ENCODE measurements around the gene MBD1. TPM values are rescaled to one million over a fixed set of nuclear protein-coding genes. Genes with fewer than 3 reads are reported as not detected.

MBD1 gene, protein sequence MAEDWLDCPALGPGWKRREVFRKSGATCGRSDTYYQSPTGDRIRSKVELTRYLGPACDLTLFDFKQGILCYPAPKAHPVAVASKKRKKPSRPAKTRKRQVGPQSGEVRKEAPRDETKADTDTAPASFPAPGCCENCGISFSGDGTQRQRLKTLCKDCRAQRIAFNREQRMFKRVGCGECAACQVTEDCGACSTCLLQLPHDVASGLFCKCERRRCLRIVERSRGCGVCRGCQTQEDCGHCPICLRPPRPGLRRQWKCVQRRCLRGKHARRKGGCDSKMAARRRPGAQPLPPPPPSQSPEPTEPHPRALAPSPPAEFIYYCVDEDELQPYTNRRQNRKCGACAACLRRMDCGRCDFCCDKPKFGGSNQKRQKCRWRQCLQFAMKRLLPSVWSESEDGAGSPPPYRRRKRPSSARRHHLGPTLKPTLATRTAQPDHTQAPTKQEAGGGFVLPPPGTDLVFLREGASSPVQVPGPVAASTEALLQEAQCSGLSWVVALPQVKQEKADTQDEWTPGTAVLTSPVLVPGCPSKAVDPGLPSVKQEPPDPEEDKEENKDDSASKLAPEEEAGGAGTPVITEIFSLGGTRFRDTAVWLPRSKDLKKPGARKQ
- 41.1 and 71.3 TPM in 2 replicates for total RNA-seq

DNA sequence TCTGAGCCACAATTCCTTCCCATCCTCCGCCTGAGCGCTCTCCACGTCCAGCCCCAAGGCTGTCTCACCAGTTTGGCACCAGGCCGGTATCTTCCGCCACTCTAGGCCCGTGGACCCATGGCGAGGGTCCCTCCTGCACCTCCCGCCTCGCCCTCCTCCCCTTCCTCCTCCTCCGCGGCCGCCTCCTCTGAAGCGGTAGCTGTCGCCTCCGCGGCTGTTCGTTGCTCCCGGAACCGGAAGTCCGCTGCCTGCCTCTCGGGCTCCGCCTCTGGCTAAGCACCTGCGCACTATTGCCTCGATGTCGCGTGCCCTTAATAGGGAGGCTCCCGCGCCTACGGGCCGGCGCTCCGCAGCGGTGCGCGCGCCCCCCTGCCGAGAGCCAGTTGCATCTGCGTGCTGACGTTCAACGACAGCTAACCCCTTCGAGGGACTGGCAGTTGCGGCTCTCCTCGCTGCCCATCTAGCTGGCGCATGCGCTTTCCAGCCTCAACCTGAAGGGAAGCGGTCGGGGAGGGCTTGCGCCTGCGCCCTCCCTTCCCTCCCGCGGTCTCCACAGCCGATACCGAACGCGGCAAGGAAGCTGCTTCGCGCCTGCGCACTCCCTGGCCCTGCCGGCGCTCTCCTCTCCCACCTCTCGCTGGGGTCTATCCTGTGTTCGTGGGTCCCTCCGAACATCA, at the start of gene MBD1:
TSS of gene MBD1 (minus strand) at position 229 of the 677 bp plus-strand sequence. CDS start 1,531 bp downstream, outside the sequence.

DNA sequence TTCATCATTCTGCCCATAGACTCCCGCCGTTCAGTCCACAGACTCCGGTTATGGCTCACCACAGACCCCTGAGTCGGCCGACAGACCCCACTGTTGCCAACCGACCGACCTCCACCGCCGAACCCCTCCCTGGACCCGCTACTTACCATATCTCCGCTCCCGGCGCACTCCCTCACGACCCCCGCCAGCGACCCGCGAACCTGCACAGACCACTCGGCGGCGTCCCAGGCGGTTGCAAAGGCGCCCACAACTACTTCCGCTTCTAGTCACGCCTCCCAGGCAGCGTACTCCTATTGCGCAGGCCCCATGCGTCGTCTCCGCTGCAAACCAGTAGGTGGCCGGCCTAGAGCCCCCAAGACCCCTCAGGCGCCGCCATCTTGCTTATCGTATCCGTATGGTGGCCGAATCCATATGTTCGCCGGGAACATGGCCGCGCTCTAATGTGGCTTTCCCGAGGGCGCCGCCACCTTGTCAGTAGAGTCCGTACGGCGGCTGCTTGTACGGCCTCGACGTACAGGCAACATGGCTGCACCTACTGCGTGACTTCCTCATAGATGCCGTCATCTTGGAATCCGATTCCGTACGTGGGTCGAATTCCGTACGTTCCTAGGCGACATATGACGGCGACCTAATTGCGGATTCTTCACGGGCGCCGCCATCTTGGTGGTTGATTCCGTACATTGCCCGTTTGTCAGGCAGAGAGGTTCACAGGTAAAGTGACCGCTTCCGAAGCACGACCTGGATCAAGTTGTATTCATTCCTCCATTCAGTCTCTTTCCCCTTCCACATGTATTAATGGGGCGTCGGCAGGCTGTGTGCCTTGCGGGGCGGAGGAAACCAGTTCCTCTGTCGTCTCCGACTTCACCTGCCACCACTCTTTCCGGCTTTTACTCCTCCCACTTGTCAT, 6.4 kb upstream of the MBD1 start, which contains the start of gene CXXC1:
TSS of gene CXXC1 (minus strand) at position 252 of the 907 bp plus-strand sequence. CDS start at position 149, 103 bp downstream.

DNA sequence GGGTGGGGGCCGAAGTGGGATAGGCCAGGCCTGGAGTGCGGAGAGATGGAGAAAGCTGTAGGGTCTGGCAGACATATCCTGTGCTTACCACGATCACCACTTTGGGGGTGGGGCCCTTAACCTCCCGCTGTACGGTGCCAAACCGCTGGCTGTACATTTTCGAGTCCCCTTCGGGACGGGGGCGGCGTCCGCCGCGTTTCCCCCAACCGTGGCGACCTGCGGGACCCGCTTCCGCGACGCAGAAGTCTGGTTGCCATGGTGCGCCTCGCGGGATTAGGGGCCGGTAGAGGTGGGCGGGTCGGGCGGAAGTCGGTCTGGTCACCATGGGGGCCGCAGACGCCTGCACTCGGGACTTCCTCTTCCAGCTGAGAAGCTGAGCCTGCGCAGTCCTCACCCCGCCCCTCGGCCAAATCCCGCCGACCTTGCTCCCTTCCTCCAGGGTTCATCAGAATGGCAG, 15.0 kb downstream of the MBD1 start, which contains the start of gene CFAP53:
TSS of gene CFAP53 (minus strand) at position 248 of the 457 bp plus-strand sequence. CDS start at position 157, 91 bp downstream.

Other genes starting within 250 kb of the MBD1 start
- gene MYO5B, start 86.4 kb downstream of the MBD1 start, total RNA-seq, result 0.31 and 1.1 TPM in 2 replicates
- gene CFAP53, start 15.0 kb downstream of the MBD1 start, total RNA-seq, result 0.16 and 0.31 TPM in 2 replicates
- gene CXXC1, start 6.2 kb upstream of the MBD1 start, total RNA-seq, result 33.4 and 54.4 TPM in 2 replicates
- gene SKA1, start 93.5 kb upstream of the MBD1 start, total RNA-seq, result 5.6 and 10.7 TPM in 2 replicates